ENCODE data around the gene COQ10B. TPM values are rescaled to one million over a fixed set of nuclear protein-coding genes. Genes with fewer than 3 reads are reported as not detected.
"Not testable (repeated sequence)": the region's sequence is repeated elsewhere in the genome, so short reads cannot be mapped to it uniquely, and the experiment has no call there.

Gene COQ10B
- total RNA-seq, 4 donors from 2014 or later: 7.4 to 21.5 (median 13.7) TPM

DNA sequence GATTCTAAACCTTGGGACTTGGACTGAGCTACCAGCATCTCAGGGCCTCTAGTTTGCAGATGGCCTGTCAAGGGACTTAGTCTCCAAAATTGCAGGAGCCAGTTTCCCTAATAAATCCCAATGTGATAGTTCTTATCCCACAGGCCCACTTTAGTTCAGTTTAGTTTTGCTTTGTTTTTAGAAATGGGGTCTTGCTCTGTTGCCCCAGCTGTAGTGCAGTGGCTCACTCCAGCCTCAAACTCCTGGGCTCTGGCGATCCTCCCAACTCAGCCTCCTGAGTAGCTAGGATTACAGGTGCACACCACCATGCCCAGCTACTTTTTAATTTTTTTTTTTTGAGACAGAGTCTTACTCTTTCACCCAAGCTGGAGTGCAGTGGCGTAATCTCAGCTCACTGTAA lies 16.0 kb upstream of the COQ10B start:
- H3K4me1 ChIP-seq: peaks cover 22 to 24% of the 10 kb centered on the region in 2 donors
- TF ChIP-seq POLR2A (IDR thresholded peaks at IDR 0.05): no peak
- TF ChIP-seq, protein P1, sequence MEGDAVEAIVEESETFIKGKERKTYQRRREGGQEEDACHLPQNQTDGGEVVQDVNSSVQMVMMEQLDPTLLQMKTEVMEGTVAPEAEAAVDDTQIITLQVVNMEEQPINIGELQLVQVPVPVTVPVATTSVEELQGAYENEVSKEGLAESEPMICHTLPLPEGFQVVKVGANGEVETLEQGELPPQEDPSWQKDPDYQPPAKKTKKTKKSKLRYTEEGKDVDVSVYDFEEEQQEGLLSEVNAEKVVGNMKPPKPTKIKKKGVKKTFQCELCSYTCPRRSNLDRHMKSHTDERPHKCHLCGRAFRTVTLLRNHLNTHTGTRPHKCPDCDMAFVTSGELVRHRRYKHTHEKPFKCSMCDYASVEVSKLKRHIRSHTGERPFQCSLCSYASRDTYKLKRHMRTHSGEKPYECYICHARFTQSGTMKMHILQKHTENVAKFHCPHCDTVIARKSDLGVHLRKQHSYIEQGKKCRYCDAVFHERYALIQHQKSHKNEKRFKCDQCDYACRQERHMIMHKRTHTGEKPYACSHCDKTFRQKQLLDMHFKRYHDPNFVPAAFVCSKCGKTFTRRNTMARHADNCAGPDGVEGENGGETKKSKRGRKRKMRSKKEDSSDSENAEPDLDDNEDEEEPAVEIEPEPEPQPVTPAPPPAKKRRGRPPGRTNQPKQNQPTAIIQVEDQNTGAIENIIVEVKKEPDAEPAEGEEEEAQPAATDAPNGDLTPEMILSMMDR (IDR thresholded peaks at IDR 0.05 in 4 of 5, conservative IDR thresholded peaks at IDR 0.05 in 1 of 5): no peak
- no peaks in the 10 kb centered on the region for H3K36me3 ChIP-seq
- no peak overlapping the region for H3K27ac ChIP-seq
- no peak for ATAC-seq
- no peak for DNase-seq
- H3K9me3 ChIP-seq: no peaks in the 10 kb centered on the region
- no peak overlapping the region for H3K4me3 ChIP-seq
- intact Hi-C loops (cut with DNase I; ENCODE audit: low total_unique reads) (loop anchor here (5.0 to 10.0 kb wide), 2 partner anchors 270 to 347 kb away; partner anchors contain the start of genes BOLL and MARS2), in situ Hi-C loops (cut with MboI; ENCODE audit: low sequenced_read_pairs in 4 of 4) (loop anchor here in 1 of 4 donors (10.0 kb wide), 1 partner anchor 77 kb away; the partner anchor contains the start of gene MOB4)
- no peaks in the 10 kb centered on the region for H3K27me3 ChIP-seq

DNA sequence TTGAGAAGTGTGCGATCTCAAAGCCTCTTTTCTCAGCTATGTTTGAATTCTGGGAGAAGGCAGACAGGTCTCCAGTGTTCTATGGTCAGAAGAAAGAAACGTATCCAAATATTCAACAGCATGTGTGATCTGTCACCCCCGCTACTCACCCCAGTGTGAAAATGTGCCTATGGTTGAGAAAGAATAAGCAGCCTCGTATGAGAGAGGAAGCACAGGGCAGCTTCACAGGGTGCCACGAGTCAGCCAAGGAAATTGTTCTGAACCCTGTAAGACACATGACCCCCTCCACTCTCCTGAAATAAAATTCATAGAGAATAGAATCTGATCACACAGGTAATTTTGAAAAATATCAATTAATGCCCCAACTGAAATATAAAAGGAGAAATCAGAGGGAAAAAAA lies 10.5 kb upstream of the COQ10B start:
- no peak for ATAC-seq
- Histone ChIP-seq H3K9me3 (no peaks in the 10 kb centered on the region), H3K36me3 (no peaks in the 10 kb centered on the region), H3K27ac (peak overlapping the region in 2 of 4 donors; percentile 40 to 67), H3K4me3 (no peak overlapping the region), H3K27me3 (no peaks in the 10 kb centered on the region), H3K4me1 (no peaks in the 10 kb centered on the region)
- in situ Hi-C loops (cut with MboI; ENCODE audit: low sequenced_read_pairs in 4 of 4): no loop called here
- intact Hi-C loops (cut with DNase I; ENCODE audit: low total_unique reads): no loop called here
- DNase-seq: peak in 1 of 2 donors; percentile 28
- TF ChIP-seq, protein P1 (IDR thresholded peaks at IDR 0.05 in 4 of 5, conservative IDR thresholded peaks at IDR 0.05 in 1 of 5): no peak
- TF ChIP-seq POLR2A (IDR thresholded peaks at IDR 0.05): no peak

DNA sequence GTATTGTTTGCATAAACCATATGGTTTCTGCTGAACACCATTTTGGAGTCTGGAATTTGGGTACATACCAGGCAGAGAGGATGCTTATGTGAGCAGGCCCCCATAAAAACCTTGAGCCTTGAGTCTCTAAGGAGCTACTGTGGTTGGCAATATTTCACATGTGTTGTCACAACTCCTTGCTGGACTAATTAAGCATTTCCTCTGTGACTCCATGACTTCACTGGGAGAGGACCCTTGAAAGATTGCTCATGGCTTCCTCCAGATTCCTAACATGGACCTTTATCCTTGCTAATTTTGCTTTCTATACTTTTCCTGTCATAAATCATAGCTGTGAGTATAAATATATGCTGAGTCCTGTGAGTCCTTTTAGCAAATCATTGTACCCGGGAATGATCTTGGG lies 7.6 kb upstream of the COQ10B start:
- Histone ChIP-seq H3K27me3 (no peaks in the 10 kb centered on the region), H3K4me3 (no peak overlapping the region), H3K27ac (no peak overlapping the region), H3K36me3 (no peaks in the 10 kb centered on the region), H3K9me3 (no peaks in the 10 kb centered on the region), H3K4me1 (no peaks in the 10 kb centered on the region)
- in situ Hi-C loops (cut with MboI; ENCODE audit: low sequenced_read_pairs in 4 of 4) (no loop called here), intact Hi-C loops (cut with DNase I; ENCODE audit: low total_unique reads) (no loop called here)
- no peak for DNase-seq
- TF ChIP-seq POLR2A (IDR thresholded peaks at IDR 0.05): no peak
- TF ChIP-seq, protein P1 (IDR thresholded peaks at IDR 0.05 in 4 of 5, conservative IDR thresholded peaks at IDR 0.05 in 1 of 5): no peak
- no peak for ATAC-seq

DNA sequence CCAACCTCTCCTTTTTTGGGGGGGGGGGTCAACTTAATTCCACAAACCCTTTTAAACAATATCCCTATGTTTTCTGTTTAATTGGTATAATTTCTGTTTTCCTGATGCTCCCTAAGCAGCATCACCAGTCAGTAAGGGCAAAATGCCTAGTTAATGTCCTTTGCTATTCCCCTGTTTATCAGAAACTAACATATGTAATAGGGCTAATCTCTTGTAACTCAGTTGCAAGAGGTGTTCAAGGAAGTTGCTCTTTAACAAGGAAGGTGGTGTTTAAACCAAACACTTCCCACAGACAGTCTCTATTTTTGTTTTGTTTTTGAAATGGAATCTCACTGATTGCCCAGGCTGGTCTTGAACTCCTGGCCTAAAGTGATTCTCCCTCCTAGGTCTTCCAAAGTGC lies 6.5 kb upstream of the COQ10B start:
- no peaks in the 10 kb centered on the region for H3K36me3 ChIP-seq
- H3K27me3 ChIP-seq: no peaks in the 10 kb centered on the region
- in situ Hi-C loops (cut with MboI; ENCODE audit: low sequenced_read_pairs in 4 of 4): no loop called here
- no peak overlapping the region for H3K4me3 ChIP-seq
- ATAC-seq (no peak), DNase-seq (no peak)
- H3K4me1 ChIP-seq: no peaks in the 10 kb centered on the region
- TF ChIP-seq, protein P1 (IDR thresholded peaks at IDR 0.05 in 4 of 5, conservative IDR thresholded peaks at IDR 0.05 in 1 of 5): no peak
- TF ChIP-seq POLR2A (IDR thresholded peaks at IDR 0.05): no peak
- intact Hi-C loops (cut with DNase I; ENCODE audit: low total_unique reads): no loop called here
- H3K9me3 ChIP-seq: no peaks in the 10 kb centered on the region
- H3K27ac ChIP-seq: no peak overlapping the region

DNA sequence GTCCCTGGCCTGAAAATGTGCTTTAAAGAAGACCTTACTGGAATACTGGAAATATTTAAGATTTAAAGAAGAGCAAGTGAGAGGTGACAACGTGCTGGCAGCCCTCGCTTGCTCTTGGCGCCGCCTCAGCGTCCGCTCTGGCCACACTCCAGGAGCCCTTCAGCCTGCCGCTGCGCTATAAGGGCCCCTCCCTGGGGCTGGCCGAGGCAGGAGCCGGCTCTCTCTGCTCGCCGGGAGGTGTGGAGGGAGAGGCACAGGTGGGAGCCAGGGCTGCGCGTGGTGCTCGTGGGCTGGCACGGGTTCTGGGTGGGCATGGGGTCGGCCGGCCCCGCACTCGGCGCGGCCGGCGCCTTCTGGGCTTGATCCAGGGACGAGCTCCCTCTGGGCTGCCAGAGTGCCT lies 2.9 kb upstream of the COQ10B start:
- ATAC-seq: no peak
- in situ Hi-C loops (cut with MboI; ENCODE audit: low sequenced_read_pairs in 4 of 4) (loop anchor here in 1 of 4 donors (10.0 kb wide), 1 partner anchor 54 kb away; the partner anchor contains the start of gene HSPE1), intact Hi-C loops (cut with DNase I; ENCODE audit: low total_unique reads) (loop anchor here (5.0 kb wide), 1 partner anchor 257 kb away; the partner anchor contains the start of gene MARS2)
- DNase-seq: no peak
- no peak overlapping the region for H3K4me3 ChIP-seq
- H3K4me1 ChIP-seq: peaks cover 11 to 19% of the 10 kb centered on the region in 2 donors
- no peaks in the 10 kb centered on the region for H3K27me3 ChIP-seq
- no peaks in the 10 kb centered on the region for H3K36me3 ChIP-seq
- H3K27ac ChIP-seq: no peak overlapping the region
- TF ChIP-seq, protein P1 (IDR thresholded peaks at IDR 0.05 in 4 of 5, conservative IDR thresholded peaks at IDR 0.05 in 1 of 5): no peak
- TF ChIP-seq POLR2A (IDR thresholded peaks at IDR 0.05): no peak
- no peaks in the 10 kb centered on the region for H3K9me3 ChIP-seq

DNA sequence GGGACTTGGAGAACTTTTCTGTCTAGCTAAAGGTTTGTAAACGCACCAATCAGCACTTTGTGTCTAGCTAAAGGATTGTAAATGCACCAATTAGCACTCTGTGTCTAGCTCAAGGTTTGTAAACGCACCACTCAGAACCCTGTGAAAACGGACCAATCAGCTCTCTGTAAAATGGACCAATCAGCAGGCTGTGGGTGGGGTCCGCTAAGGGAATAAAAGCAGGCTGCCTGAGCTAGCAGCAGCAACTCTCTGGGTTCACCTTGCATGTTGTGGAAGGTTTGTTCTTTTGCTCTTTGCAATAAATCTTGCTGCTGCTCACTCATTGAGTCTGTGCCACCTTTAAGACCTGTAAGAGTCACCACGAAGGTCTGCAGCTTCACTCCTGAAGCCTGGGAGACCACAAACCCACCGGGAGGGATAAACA lies 2.4 kb upstream of the COQ10B start:
- H3K27me3 ChIP-seq: not testable (repeated sequence)

More for the DNA sequence above, 2.4 kb upstream of the COQ10B start:
- H3K4me3 ChIP-seq, H3K27ac ChIP-seq, H3K9me3 ChIP-seq, H3K36me3 ChIP-seq, ATAC-seq, DNase-seq: not testable (repeated sequence)
- in situ Hi-C loops (cut with MboI; ENCODE audit: low sequenced_read_pairs in 4 of 4) (loop anchor here in 1 of 4 donors (10.0 kb wide), 1 partner anchor 54 kb away; the partner anchor contains the start of gene HSPE1), intact Hi-C loops (cut with DNase I; ENCODE audit: low total_unique reads) (loop anchor here (5.0 kb wide), 1 partner anchor 256 kb away; the partner anchor contains the start of gene MARS2)
- peaks cover 11 to 19% of the 10 kb centered on the region in 2 donors for H3K4me1 ChIP-seq
